Progenitor cell of endocrine pancreas (in vitro differentiated cells): ENCODE results near the gene PPME1. TPM values are rescaled to one million over a fixed set of nuclear protein-coding genes. Genes with fewer than 3 reads are reported as not detected.

Source experiments
- DNase-seq: peaks from one replicate; pipeline ENCODE4 v3.0.0; 2021; ENCODE audit warnings: low spot score; ENCODE audit not compliant: unreplicated experiment
- H3K27ac Mint-ChIP-seq: 2 replicates; pipeline ENCODE4 v1.8.0; 2021; ENCODE audit warnings: mild to moderate bottlenecking, moderate library complexity, mixed read lengths
- H3K27me3 Mint-ChIP-seq: 2 replicates; pipeline ENCODE4 v1.8.0; 2021; ENCODE audit warnings: mixed read lengths
- H3K36me3 Mint-ChIP-seq: 2 replicates; pipeline ENCODE4 v1.8.0; 2022; ENCODE audit warnings: mixed read lengths; ENCODE audit not compliant: insufficient read depth
- H3K4me1 Mint-ChIP-seq: 2 replicates; pipeline ENCODE4 v1.8.0; 2021; ENCODE audit warnings: low read depth, mixed read lengths
- H3K4me3 Mint-ChIP-seq: 2 replicates; pipeline ENCODE4 v1.8.0; 2021; ENCODE audit warnings: low read depth, mild to moderate bottlenecking, moderate library complexity, mixed read lengths
- H3K9me3 Mint-ChIP-seq: 2 replicates; pipeline ENCODE4 v1.8.0; 2021; ENCODE audit warnings: low read depth, mixed read lengths
- total RNA-seq: library from RNA; stranded (reverse); gene quantifications from 2 replicates; pipeline ENCODE4 v1.2.1, GENCODE V29; 2021
- TF ChIP-seq, protein P1 (sequence below): fragments of 200-600 bp; sonication (generic); IDR thresholded peaks from one replicate; pipeline ENCODE4 v1.5.0; 2021; ENCODE audit warnings: antibody characterized with exemption, mild to moderate bottlenecking; ENCODE audit not compliant: unreplicated experiment

The PPME1 gene
- total RNA-seq, 1 donor from 2014 or later = 45.9 TPM

DNA sequence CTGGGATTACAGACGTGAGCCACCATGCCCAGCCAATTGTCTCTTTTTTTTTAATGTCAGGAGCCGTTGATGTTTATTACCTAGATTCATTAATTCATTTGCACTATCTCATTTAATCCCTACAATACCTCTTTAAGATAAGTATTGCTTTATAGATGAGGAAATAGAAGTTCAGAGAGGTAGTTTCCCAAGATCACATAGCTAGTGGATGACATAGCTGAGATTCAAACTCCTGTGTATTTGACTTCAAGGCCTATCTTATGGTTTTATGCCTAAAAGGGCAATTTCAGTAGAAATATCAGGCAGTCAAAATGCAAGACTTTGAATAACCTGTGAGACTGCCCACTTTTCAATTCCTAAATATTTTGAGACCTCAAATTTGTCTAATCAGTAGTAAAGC, 66.5 kb downstream of the PPME1 start:
- no peak for DNase-seq
- no peaks in the 10 kb centered on the region for H3K9me3 Mint-ChIP-seq
- H3K27ac Mint-ChIP-seq = no peak overlapping the region
- TF ChIP-seq, protein P1, sequence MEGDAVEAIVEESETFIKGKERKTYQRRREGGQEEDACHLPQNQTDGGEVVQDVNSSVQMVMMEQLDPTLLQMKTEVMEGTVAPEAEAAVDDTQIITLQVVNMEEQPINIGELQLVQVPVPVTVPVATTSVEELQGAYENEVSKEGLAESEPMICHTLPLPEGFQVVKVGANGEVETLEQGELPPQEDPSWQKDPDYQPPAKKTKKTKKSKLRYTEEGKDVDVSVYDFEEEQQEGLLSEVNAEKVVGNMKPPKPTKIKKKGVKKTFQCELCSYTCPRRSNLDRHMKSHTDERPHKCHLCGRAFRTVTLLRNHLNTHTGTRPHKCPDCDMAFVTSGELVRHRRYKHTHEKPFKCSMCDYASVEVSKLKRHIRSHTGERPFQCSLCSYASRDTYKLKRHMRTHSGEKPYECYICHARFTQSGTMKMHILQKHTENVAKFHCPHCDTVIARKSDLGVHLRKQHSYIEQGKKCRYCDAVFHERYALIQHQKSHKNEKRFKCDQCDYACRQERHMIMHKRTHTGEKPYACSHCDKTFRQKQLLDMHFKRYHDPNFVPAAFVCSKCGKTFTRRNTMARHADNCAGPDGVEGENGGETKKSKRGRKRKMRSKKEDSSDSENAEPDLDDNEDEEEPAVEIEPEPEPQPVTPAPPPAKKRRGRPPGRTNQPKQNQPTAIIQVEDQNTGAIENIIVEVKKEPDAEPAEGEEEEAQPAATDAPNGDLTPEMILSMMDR = no peak
- H3K4me3 Mint-ChIP-seq = no peak overlapping the region
- no peaks in the 10 kb centered on the region for H3K27me3 Mint-ChIP-seq
- no peaks in the 10 kb centered on the region for H3K4me1 Mint-ChIP-seq
- H3K36me3 Mint-ChIP-seq = peaks cover 16% of the 10 kb centered on the region

DNA sequence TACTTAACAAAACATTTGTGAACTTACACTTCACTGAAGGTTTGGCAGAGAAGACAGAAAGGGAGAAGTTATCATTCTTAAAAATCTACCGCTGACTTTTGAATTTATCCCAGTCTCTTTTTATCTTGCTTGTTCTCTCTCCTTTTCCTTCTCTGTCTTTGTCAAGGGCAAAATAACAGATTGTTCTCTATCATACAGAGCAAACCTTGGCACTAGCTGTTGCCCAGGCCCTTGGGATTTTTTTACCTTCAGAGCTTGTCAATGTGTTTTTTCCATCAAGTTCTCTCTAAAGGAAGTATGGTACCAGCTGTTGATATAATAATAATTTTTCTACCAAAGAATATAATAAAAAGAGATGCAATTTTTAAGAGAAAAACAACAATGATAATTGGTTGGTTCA, 67.2 kb downstream of the PPME1 start:
- TF ChIP-seq, protein P1 = no peak
- Mint-ChIP-seq H3K36me3 (peaks cover 16% of the 10 kb centered on the region), H3K9me3 (no peaks in the 10 kb centered on the region), H3K4me1 (no peaks in the 10 kb centered on the region), H3K27me3 (no peaks in the 10 kb centered on the region), H3K4me3 (no peak overlapping the region), H3K27ac (no peak overlapping the region)
- DNase-seq = no peak

DNA sequence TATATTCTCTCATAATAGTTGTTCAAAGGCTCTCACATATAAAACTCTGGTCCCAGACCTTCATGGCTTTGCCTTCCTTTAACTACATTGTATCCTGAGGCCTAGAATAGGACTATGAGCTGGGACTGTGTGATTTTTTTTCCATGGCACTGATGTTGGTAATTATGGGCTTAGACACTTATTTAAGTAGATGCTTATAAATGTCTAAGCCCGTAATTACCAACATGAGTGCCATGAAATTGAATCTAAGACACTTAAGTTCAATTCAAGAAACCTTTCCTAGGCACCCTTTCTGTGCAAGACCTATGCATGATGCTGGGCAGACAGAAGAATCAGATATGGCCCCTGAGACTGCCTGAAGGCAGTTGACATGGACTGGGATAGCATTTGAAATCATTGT, 77.4 kb downstream of the PPME1 start:
- H3K27ac Mint-ChIP-seq = no peak overlapping the region
- no peak overlapping the region for H3K4me3 Mint-ChIP-seq

DNA sequence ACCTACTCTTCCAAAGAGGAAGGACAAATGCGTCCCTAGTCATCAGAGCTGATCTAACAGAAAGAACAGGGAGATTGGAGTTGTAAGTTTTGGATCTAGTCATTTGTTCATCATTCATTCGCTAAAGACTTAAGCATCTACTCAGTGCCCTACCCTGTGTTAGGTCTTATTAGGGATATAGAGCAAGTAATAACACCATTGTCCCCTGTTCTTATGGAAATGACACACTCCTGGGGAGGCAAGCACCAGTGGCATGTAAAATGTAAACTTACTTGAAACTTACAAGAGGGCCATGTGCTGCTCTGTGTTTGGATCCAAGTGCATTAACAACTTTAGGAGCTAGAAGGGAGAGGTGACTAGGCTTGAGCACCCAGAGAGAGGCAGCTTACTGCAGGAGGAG, 78.4 kb downstream of the PPME1 start:
- Mint-ChIP-seq H3K9me3 (no peaks in the 10 kb centered on the region), H3K27me3 (no peaks in the 10 kb centered on the region), H3K36me3 (peaks cover 8% of the 10 kb centered on the region), H3K4me1 (no peaks in the 10 kb centered on the region), H3K4me3 (no peak overlapping the region), H3K27ac (no peak overlapping the region)
- DNase-seq = no peak
- TF ChIP-seq, protein P1 = no peak

More for the DNA sequence above, 77.4 kb downstream of the PPME1 start:
- Mint-ChIP-seq H3K9me3 (no peaks in the 10 kb centered on the region), H3K27me3 (no peaks in the 10 kb centered on the region), H3K36me3 (peaks cover 5% of the 10 kb centered on the region), H3K4me1 (no peaks in the 10 kb centered on the region)
- TF ChIP-seq, protein P1 = no peak
- DNase-seq = no peak

DNA sequence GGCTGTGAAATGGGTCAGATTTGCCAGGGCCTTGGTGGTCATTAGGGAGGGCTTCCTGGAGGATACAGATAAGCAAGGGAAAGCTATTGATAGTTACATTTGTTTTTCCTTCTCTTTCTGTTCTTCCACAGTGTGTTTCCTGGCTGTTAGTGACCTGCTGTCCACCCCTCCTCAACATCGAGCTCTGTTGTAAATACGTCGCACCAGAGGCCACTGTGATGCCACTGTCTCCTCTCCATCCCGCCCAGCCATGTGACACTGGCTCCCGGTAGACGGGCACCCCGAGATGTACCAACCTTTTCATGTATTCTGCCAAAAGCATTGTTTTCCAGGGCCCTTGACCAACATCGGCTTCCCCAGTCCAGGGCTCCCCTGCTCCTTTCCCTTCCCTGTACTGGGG, 82.3 kb downstream of the PPME1 start:
- TF ChIP-seq, protein P1 = no peak
- Mint-ChIP-seq H3K4me1 (no peaks in the 10 kb centered on the region), H3K4me3 (no peak overlapping the region), H3K27ac (no peak overlapping the region), H3K36me3 (peaks cover 10% of the 10 kb centered on the region), H3K27me3 (no peaks in the 10 kb centered on the region), H3K9me3 (no peaks in the 10 kb centered on the region)
- no peak for DNase-seq
